ENCODE measurements around the gene DNTTIP2.
"Not testable (repeated sequence)": the region's sequence is repeated elsewhere in the genome, so short reads cannot be mapped to it uniquely, and the experiment has no call there.

The DNTTIP2 gene

DNA sequence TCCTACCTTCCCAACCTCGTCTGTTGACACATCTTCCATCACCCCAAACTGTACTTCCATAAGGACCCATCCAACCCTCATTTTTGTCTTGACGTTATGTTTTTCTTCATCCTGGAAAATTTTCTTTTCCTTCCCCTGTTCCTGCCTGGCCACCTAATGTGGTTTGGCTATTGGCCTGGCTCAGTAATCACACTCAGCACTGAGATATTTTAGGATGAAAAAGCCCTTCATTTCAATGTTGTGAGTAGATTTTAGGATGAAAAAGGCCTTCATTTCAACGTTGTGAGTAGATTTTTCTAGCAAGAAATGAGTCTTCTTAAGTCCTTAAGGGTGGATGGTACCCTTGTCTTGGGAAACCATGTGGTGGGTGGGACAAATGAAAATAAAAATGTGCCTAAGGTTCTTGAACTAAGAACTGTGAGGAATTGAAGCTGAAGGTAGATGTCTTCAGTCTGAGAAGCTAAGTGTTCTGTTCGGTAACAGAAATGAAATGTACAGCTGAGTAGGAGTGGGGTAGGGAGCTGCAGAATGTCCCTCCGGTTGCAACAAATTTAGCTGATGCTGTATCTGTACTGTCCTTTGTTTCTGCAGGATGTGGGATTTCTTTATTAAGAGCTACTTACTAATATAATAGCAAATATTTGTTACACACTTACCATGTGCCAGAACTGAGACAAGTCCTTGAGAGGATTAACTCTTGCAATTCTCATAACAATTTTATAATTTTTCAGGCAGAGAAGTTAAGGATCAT lies 36.1 kb downstream of the DNTTIP2 start:
- H3K4me3 ChIP-seq (ENCODE audit: low read depth, low read length), result no peak overlapping the region
- TF ChIP-seq, protein P1, sequence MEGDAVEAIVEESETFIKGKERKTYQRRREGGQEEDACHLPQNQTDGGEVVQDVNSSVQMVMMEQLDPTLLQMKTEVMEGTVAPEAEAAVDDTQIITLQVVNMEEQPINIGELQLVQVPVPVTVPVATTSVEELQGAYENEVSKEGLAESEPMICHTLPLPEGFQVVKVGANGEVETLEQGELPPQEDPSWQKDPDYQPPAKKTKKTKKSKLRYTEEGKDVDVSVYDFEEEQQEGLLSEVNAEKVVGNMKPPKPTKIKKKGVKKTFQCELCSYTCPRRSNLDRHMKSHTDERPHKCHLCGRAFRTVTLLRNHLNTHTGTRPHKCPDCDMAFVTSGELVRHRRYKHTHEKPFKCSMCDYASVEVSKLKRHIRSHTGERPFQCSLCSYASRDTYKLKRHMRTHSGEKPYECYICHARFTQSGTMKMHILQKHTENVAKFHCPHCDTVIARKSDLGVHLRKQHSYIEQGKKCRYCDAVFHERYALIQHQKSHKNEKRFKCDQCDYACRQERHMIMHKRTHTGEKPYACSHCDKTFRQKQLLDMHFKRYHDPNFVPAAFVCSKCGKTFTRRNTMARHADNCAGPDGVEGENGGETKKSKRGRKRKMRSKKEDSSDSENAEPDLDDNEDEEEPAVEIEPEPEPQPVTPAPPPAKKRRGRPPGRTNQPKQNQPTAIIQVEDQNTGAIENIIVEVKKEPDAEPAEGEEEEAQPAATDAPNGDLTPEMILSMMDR (IDR thresholded peaks at IDR 0.05; ENCODE audit: insufficient read depth, low read depth, low read length, missing control alignments), result no peak
- no peak for DNase-seq (ENCODE audit: low read depth)

DNA sequence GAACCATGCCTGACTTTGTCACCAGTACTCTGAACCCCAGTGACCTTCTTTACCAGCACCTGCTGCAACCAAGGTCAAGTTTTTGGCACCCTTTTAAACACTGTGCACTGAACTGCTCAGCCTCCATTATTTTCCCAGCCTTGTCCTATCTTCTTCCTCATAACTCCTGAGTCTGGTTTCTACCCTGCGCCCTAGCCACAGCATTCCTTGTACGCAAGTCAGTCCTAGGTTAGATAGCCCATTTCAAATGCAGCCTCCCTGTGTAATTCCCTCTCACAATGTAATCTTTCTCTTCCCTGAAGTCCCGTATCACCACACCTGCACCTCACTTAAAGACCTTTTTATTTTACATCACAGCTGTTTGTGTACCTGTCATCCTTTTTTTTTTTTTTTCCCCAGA lies 37.2 kb downstream of the DNTTIP2 start:
- H3K4me3 ChIP-seq (ENCODE audit: low read depth, low read length), result no peak overlapping the region
- TF ChIP-seq, protein P1 (IDR thresholded peaks at IDR 0.05; ENCODE audit: insufficient read depth, low read depth, low read length, missing control alignments), result no peak
- DNase-seq (ENCODE audit: low read depth), result no peak

GRCh38 chr1:93840956-93841482 lies 38.0 kb downstream of the DNTTIP2 start:
- no peak overlapping the region for H3K4me3 ChIP-seq (ENCODE audit: low read depth, low read length)
- TF ChIP-seq, protein P1 (IDR thresholded peaks at IDR 0.05; ENCODE audit: insufficient read depth, low read depth, low read length, missing control alignments), result no peak
- no peak for DNase-seq (ENCODE audit: low read depth)

DNA sequence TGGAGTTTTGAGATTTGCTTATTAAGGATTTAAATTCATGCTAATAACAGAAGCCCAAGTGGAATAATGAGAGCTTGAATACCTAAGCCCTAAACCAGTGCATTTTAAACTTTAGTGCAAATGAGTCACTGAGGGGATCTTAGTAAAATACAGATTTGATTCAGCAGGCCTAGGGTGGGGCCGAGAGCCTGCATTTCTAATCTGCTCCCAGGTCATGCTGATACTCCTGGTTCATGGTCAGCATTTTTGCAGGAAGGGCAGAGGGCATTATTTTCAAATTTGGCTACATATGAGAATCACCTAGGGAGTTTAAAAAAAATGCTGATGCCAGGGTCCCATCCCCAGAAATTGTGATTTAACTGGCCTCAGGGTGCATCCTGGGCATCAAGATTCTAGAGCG lies 39.3 kb downstream of the DNTTIP2 start:
- TF ChIP-seq, protein P1 (IDR thresholded peaks at IDR 0.05; ENCODE audit: insufficient read depth, low read depth, low read length, missing control alignments), result no peak
- no peak for DNase-seq (ENCODE audit: low read depth)
- no peak overlapping the region for H3K4me3 ChIP-seq (ENCODE audit: low read depth, low read length)

DNA sequence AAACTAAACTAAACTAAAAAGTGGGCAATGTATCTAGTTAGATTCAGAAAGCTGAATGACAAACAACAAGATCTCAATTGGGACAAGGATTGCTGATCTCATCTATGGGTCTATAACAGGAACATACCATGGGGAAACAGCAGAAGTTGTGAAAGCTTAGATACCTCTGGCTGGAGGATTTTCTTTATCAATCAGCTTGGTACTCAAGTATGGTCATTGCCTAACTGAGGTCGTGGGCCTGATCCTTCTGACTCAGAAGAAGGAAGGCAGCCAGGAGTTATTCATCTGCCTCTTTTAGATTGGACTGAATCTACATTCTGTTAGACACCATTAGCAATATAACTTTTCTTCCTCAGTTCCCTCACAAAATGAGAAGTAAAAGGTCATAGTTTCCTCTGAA lies 39.7 kb downstream of the DNTTIP2 start:
- no peak overlapping the region for H3K4me3 ChIP-seq (ENCODE audit: low read depth, low read length)
- TF ChIP-seq, protein P1 (IDR thresholded peaks at IDR 0.05; ENCODE audit: insufficient read depth, low read depth, low read length, missing control alignments), result no peak
- DNase-seq (ENCODE audit: low read depth), result no peak

DNA sequence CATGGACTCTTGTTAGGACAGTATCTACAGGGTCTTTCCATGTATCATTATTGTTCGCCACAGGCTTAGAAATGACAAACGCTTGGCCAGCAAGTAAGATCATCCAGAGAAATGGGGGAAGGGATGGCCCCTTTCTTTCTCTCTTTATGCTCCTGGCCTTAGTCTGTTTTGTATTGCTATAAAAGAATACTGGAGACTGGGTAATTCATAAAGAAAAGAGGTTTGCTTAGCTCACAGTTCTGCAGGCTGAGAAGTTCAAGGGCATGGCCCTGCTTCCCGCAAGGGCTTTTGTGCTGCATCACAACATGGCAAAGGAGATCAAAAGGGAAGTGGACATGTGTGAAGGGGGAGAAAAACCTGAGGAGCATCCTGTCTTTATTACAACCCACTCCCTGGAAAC lies 41.0 kb downstream of the DNTTIP2 start:
- TF ChIP-seq, protein P1 (IDR thresholded peaks at IDR 0.05; ENCODE audit: insufficient read depth, low read depth, low read length, missing control alignments), result no peak
- DNase-seq (ENCODE audit: low read depth), result no peak

DNA sequence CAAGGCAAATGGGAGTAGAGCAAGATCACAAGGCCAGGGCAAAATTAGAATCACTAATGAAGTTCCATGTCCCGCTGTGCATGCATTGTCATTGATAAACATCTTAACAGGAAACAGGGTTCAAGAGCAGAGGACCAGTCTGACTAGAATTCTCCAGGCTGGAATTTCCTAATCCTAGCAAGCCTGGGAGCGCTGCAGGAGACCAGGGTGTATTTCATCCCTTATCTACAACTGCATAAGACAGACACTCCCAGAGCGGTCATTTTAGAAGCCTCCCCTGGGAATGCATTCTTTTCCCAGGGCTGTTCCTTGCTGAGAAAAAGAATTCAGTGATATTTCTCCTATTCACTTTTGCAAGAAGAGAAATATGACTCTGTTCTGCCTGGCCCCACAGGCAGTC lies 45.7 kb downstream of the DNTTIP2 start:
- not testable (repeated sequence) for DNase-seq (ENCODE audit: low read depth)

More for the DNA sequence above, 41.0 kb downstream of the DNTTIP2 start:
- no peak overlapping the region for H3K4me3 ChIP-seq (ENCODE audit: low read depth, low read length)

More for the DNA sequence above, 45.7 kb downstream of the DNTTIP2 start:
- H3K4me3 ChIP-seq (ENCODE audit: low read depth, low read length), result not testable (repeated sequence)
